ENCODE data around the gene HMGCS2.

Gene HMGCS2

DNA sequence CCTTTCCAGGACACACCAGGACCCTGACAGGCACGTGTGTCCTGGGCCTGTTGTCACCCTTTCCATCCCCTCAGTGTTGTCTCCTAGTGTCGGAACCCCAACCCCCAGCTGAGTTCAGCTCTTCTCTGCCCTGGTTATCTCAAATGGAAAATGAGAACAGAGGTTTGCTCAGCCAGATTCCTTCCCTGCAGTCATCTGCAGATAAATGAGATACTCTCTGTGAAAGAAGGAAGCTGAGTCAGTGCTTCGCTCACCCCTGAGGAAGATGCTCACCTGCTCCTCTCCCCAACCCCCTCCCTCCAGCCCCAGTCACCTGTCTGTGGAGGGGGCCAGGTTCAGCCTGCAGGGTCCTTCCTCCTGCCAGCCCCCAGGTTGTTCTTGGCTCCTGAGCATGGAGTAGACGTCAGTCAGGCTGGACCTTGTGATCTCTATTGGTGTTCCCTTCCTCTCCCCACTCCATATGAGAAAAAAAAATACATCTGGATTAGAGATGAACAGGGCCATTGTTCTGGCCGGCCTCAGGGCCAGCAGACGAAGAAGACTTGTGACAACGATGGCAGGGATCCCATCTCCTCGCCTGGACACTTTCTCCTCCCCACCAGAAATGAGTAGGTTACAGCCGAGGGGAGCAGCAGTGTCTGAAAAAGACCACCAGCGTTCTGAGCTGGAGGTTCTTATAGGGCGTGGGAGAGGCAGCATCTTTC is 36.1 kb downstream of the HMGCS2 start:
- TF ChIP-seq, protein P1, sequence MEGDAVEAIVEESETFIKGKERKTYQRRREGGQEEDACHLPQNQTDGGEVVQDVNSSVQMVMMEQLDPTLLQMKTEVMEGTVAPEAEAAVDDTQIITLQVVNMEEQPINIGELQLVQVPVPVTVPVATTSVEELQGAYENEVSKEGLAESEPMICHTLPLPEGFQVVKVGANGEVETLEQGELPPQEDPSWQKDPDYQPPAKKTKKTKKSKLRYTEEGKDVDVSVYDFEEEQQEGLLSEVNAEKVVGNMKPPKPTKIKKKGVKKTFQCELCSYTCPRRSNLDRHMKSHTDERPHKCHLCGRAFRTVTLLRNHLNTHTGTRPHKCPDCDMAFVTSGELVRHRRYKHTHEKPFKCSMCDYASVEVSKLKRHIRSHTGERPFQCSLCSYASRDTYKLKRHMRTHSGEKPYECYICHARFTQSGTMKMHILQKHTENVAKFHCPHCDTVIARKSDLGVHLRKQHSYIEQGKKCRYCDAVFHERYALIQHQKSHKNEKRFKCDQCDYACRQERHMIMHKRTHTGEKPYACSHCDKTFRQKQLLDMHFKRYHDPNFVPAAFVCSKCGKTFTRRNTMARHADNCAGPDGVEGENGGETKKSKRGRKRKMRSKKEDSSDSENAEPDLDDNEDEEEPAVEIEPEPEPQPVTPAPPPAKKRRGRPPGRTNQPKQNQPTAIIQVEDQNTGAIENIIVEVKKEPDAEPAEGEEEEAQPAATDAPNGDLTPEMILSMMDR (IDR thresholded peaks at IDR 0.05; ENCODE audit: low read length, missing control alignments), result no peak
- peak; percentile 6 for DNase-seq (ENCODE audit: low read depth)
- no peak overlapping the region for H3K4me3 ChIP-seq (replicated peaks; ENCODE audit: low read depth, low read length)

DNA sequence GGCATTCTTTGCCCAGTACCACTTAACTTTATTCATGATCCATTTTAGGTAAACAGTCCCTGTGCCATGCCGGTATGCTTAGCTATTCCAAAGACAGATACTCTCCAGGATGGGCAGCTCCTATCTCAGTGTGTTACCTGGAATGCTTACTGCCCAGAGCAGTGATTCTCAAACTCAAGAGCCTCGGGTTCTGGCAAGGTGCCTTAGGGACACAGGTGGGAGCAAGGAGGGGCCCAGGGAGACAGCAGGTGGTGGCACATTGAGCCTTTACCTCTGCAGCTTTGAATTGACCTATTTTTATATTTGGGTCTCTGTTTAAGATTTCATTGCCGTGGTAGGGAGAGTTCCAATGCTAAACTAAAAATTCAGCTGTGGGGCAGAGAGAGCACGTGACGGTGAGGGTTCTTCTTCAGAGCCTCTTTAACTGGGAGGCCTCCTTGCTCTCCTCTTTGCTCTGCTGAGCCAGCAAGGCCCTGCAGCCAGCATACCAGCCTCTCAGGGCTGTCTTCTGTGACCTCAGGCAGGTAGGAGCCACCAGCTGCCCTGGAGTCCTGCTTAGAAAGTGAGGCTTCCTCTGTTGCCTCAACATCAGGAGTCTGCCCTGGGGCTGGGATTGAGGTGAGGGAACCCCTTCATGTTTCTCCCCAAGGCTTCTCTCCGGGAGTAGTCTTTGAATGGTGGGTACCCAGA is 36.8 kb downstream of the HMGCS2 start:
- TF ChIP-seq, protein P1 (IDR thresholded peaks at IDR 0.05; ENCODE audit: low read length, missing control alignments), result no peak
- DNase-seq (ENCODE audit: low read depth), result no peak
- no peak overlapping the region for H3K4me3 ChIP-seq (replicated peaks; ENCODE audit: low read depth, low read length)

- TF ChIP-seq, protein P1 (IDR thresholded peaks at IDR 0.05; ENCODE audit: low read length, missing control alignments), result no peak
- no peak for DNase-seq (ENCODE audit: low read depth)
- no peak overlapping the region for H3K4me3 ChIP-seq (replicated peaks; ENCODE audit: low read depth, low read length)
These were observed 37.6 kb downstream of the HMGCS2 start for GRCh38 chr1:119731060-119731459.

DNA sequence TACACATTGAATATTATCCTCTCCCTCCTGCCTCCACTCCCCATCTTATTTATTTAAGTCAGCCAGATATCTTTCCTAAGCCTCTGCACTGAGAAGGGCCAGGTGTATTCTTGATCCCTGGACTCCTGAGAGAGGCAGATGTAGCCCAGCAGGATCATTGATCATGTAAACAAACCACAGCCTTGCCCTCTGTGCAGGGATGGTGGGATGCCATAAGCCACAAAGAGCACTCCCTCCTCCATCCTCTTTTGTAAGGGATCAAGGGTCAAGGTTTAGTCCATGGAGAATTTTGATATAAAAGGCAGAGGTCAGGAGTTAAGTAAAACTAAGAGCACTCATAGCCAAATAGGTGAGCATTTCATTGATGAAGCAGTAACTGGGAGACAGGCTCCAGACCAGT is 39.7 kb downstream of the HMGCS2 start:
- H3K4me3 ChIP-seq (replicated peaks; ENCODE audit: low read depth, low read length), result no peak overlapping the region
- TF ChIP-seq, protein P1 (IDR thresholded peaks at IDR 0.05; ENCODE audit: low read length, missing control alignments), result no peak
- DNase-seq (ENCODE audit: low read depth), result no peak

DNA sequence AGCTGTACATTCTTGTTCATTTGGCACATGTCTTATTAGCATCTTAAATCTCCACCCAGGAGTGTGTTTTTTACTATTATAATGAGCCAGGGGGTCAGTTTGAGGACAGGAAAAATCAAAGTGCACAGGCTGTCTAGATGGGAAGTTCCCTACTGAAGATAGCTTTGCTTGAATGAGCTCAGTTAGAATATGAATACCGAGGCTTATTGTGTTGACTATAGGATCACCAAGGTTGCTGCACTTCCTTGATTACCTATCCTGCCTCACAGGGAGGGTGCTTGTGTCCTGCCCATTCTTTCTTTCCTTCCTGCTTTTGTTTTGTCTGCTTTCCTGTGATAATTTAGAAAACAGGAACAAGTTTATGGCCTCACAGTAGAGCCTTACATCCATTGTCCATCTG is 40.7 kb downstream of the HMGCS2 start:
- DNase-seq (ENCODE audit: low read depth), result no peak
- H3K4me3 ChIP-seq (replicated peaks; ENCODE audit: low read depth, low read length), result no peak overlapping the region
- TF ChIP-seq, protein P1 (IDR thresholded peaks at IDR 0.05; ENCODE audit: low read length, missing control alignments), result no peak

- no peak overlapping the region for H3K4me3 ChIP-seq (replicated peaks; ENCODE audit: low read depth, low read length)
- no peak for DNase-seq (ENCODE audit: low read depth)
- TF ChIP-seq, protein P1 (IDR thresholded peaks at IDR 0.05; ENCODE audit: low read length, missing control alignments), result no peak
These were observed 43.1 kb downstream of the HMGCS2 start for GRCh38 chr1:119725626-119726025.
